Fibroblast of lung (primary cell): Measurements from ENCODE around the gene ARMC8. TPM values are rescaled to one million over a fixed set of nuclear protein-coding genes. Genes with fewer than 3 reads are reported as not detected.

Source experiments
- DNase-seq, 2 donors: peaks; one replicate each; pipeline versions ENCODE4 v3.0.0 to v3.0.0-alpha.2; 2010; ENCODE audit warnings: low read depth in 2 of 2
- H2AFZ ChIP-seq: 2 replicates; pipeline ENCODE4 v1.5.1; 2012; ENCODE audit warnings: low read length, control low read depth, inconsistent platforms
- H3K27ac ChIP-seq: 2 replicates; pipeline ENCODE4 v1.5.1; 2011; ENCODE audit warnings: low read length, control low read depth; ENCODE audit not compliant: insufficient read depth
- H3K27me3 ChIP-seq: 2 replicates; pipeline ENCODE4 v1.5.1; 2011; ENCODE audit warnings: mild to moderate bottlenecking, low read length; ENCODE audit not compliant: control insufficient read depth, insufficient read depth
- H3K36me3 ChIP-seq: 2 replicates; pipeline ENCODE4 v1.5.1; 2011; ENCODE audit warnings: low read length; ENCODE audit not compliant: control insufficient read depth, insufficient read depth
- H3K4me1 ChIP-seq: 2 replicates; pipeline ENCODE4 v1.5.1; 2011; ENCODE audit warnings: low read length; ENCODE audit not compliant: control insufficient read depth, insufficient read depth; ENCODE audit errors: extremely low read depth
- H3K4me2 ChIP-seq: 2 replicates; pipeline ENCODE4 v1.5.1; 2011; ENCODE audit warnings: low read length, control low read depth; ENCODE audit not compliant: insufficient read depth; ENCODE audit errors: extremely low read depth
- H3K4me3 ChIP-seq, 4 experiments: fragments of 200-600 bp in 1 of 4; sonication (generic) in 1 of 4; replicated peaks in 1 of 4; 2 replicates each; pipeline ENCODE4 v1.5.1; 2011 to 2016; ENCODE audit warnings: low read length in 4 of 4, low read depth in 3 of 4, mild to moderate bottlenecking in 3 of 4, control low read depth in 2 of 4, inconsistent platforms in 1 of 4, mixed read lengths in 1 of 4; ENCODE audit not compliant: insufficient read depth in 1 of 4; ENCODE audit errors: control extremely low read depth in 1 of 4
- H3K79me2 ChIP-seq: 2 replicates; pipeline ENCODE4 v1.5.1; 2012; ENCODE audit warnings: mild to moderate bottlenecking, low read length, inconsistent platforms; ENCODE audit not compliant: control insufficient read depth, insufficient read depth
- H3K9ac ChIP-seq: 2 replicates; pipeline ENCODE4 v1.5.1; 2011; ENCODE audit warnings: mild to moderate bottlenecking, low read length, control low read depth; ENCODE audit not compliant: insufficient read depth
- H3K9me3 ChIP-seq: 2 replicates; pipeline ENCODE4 v1.5.1; 2012; ENCODE audit warnings: low read depth, low read length; ENCODE audit not compliant: control insufficient read depth, insufficient read depth
- H4K20me1 ChIP-seq: 2 replicates; pipeline ENCODE4 v1.5.1; 2011; ENCODE audit warnings: low read length; ENCODE audit not compliant: control insufficient read depth, insufficient read depth; ENCODE audit errors: extremely low read depth
- CTCF ChIP-seq, 2 donors: IDR thresholded peaks in 1 of 2; conservative IDR thresholded peaks in 1 of 2; 1 replicate in 1 of 2; 2 replicates in 1 of 2; pipeline ENCODE4 v1.5.1; 2011 to 2012; ENCODE audit warnings: low read length in 2 of 2, control low read depth in 1 of 2, inconsistent platforms in 1 of 2, low read depth in 1 of 2, mild to moderate bottlenecking in 1 of 2
- EZH2 ChIP-seq: IDR thresholded peaks from 2 replicates; pipeline ENCODE4 v1.5.1; 2012; ENCODE audit warnings: low read length, control low read depth, mild to moderate bottlenecking; ENCODE audit errors: missing control alignments
- polyA plus RNA-seq, 2 donors: library from polyadenylated mRNA; depleted of rRNA in 1 of 2; stranded (reverse) in 1 of 2; unstranded in 1 of 2; fragments of >200 nt; gene quantifications; 2 replicates each; pipeline ENCODE4 v1.2.1, GENCODE V29; 2011 to 2012; ENCODE audit warnings: missing spikeins in 1 of 2
- total RNA-seq: library from RNA; depleted of rRNA; stranded (reverse); fragments of >200 nt; gene quantifications from 2 replicates; pipeline ENCODE4 v1.2.1, GENCODE V29; 2014

Gene ARMC8
- total and polyA plus RNA-seq, 2 donors (not counting 1 experiment from before 2014, with no cell fraction given), result 44.7 to 45.9 TPM

- DNase-seq, result peak; percentile 27 to 61
- no peak overlapping the region for H3K4me2 ChIP-seq
- TF ChIP-seq CTCF (conservative IDR thresholded peaks at IDR 0.05 in 1 of 2, IDR thresholded peaks at IDR 0.05 in 1 of 2; ENCODE audit: low read depth in 1 of 2, low read length in 2 of 2) (peak in 1 of 2 donors; percentile 46), EZH2 (no peak)
- no peak overlapping the region for H3K4me3 ChIP-seq
- no peaks in the 10 kb centered on the region for H4K20me1 ChIP-seq
- no peaks in the 10 kb centered on the region for H3K9me3 ChIP-seq
- H3K27me3 ChIP-seq, result peaks cover 4% of the 10 kb centered on the region
- H3K27ac ChIP-seq, result no peak overlapping the region
- H3K79me2 ChIP-seq, result no peaks in the 10 kb centered on the region
- no peak overlapping the region for H2AFZ ChIP-seq
- no peaks in the 10 kb centered on the region for H3K4me1 ChIP-seq
- no peak overlapping the region for H3K9ac ChIP-seq
- no peaks in the 10 kb centered on the region for H3K36me3 ChIP-seq
Measured at GRCh38 chr3:138180375-138181029, 6.6 kb upstream of the ARMC8 start.

- Histone ChIP-seq H3K9me3 (no peaks in the 10 kb centered on the region), H3K4me2 (no peak overlapping the region), H2AFZ (no peak overlapping the region), H3K9ac (no peak overlapping the region), H3K36me3 (no peaks in the 10 kb centered on the region), H4K20me1 (no peaks in the 10 kb centered on the region), H3K79me2 (peaks cover 21% of the 10 kb centered on the region), H3K4me1 (peaks cover 2% of the 10 kb centered on the region), H3K27me3 (peaks cover 4% of the 10 kb centered on the region), H3K27ac (no peak overlapping the region), H3K4me3 (no peak overlapping the region)
- TF ChIP-seq CTCF (conservative IDR thresholded peaks at IDR 0.05 in 1 of 2, IDR thresholded peaks at IDR 0.05 in 1 of 2; ENCODE audit: low read depth in 1 of 2, low read length in 2 of 2) (no peak), EZH2 (no peak)
- peak in 1 of 2 donors; percentile 10 for DNase-seq
Measured at GRCh38 chr3:138184994-138185393, 2.1 kb upstream of the ARMC8 start.

- H3K36me3 ChIP-seq, result no peaks in the 10 kb centered on the region
- peak overlapping the region; percentile 74 for H3K4me2 ChIP-seq
- no peak overlapping the region for H3K27ac ChIP-seq
- H4K20me1 ChIP-seq, result no peaks in the 10 kb centered on the region
- peak overlapping the region in 3 of 4 experiments; percentile 73 to 98 (median 84) for H3K4me3 ChIP-seq
- H3K9ac ChIP-seq, result no peak overlapping the region
- peaks cover 2% of the 10 kb centered on the region for H3K4me1 ChIP-seq
- TF ChIP-seq EZH2 (no peak), CTCF (conservative IDR thresholded peaks at IDR 0.05 in 1 of 2, IDR thresholded peaks at IDR 0.05 in 1 of 2; ENCODE audit: low read depth in 1 of 2, low read length in 2 of 2) (no peak)
- peaks cover 31% of the 10 kb centered on the region for H3K79me2 ChIP-seq
- DNase-seq, result peak in 1 of 2 donors; percentile 50
- no peaks in the 10 kb centered on the region for H3K9me3 ChIP-seq
- H2AFZ ChIP-seq, result peak overlapping the region; percentile 57
- peaks cover 3% of the 10 kb centered on the region for H3K27me3 ChIP-seq
Measured at GRCh38 chr3:138186221-138186620, 880 bp upstream of the ARMC8 start.
